Stomach (tissue), 9 donors: ENCODE data around the gene SPAAR. TPM values are rescaled to one million over a fixed set of nuclear protein-coding genes. Genes with fewer than 3 reads are reported as not detected.

Experiments
- DNase-seq, 2 donors: peaks; one replicate each; pipeline versions ENCODE4 v3.0.0 to v3.0.0-alpha.2; 2013 to 2019
- H3K27ac ChIP-seq, 5 donors: fragments of 200-600 bp in 4 of 5; sonication (generic) in 4 of 5; one replicate each; pipeline ENCODE4 v1.5.1; 2013 to 2019; ENCODE audit warnings: mild to moderate bottlenecking in 1 of 5, moderate library complexity in 1 of 5
- H3K27me3 ChIP-seq, 3 donors: fragments of 200-600 bp; sonication (generic); one replicate each; pipeline ENCODE4 v1.5.1; 2017 to 2019; ENCODE audit warnings: mixed run types in 1 of 3
- H3K36me3 ChIP-seq, 4 donors: fragments of 200-600 bp; sonication (generic); 1 replicate in 3 of 4; 2 replicates in 1 of 4; pipeline ENCODE4 v1.5.1; 2016 to 2019
- H3K4me1 ChIP-seq, 4 donors: fragments of 200-600 bp; sonication (generic); one replicate each; pipeline ENCODE4 v1.5.1; 2016 to 2019
- H3K4me3 ChIP-seq, 4 donors: fragments of 200-600 bp; sonication (generic) in 3 of 4; one replicate each; pipeline ENCODE4 v1.5.1; 2016 to 2019; ENCODE audit warnings: mild to moderate bottlenecking in 1 of 4
- H3K9me3 ChIP-seq, 4 donors: fragments of 200-600 bp; sonication (generic); one replicate each; pipeline ENCODE4 v1.5.1; 2016 to 2019
- CTCF ChIP-seq, 7 experiments: fragments of 450-650 bp in 4 of 7; fragments of 200-600 bp in 3 of 7; sonication (generic) in 3 of 7; IDR thresholded peaks; one replicate each; pipeline ENCODE4 v1.5.1; 2016 to 2019; ENCODE audit warnings: antibody characterized with exemption in 7 of 7, control low read depth in 2 of 7, mild to moderate bottlenecking in 1 of 7
- EP300 ChIP-seq: sonication (generic); formaldehyde crosslinking; IDR thresholded peaks from one replicate; pipeline ENCODE4 v1.6.1; 2017; ENCODE audit warnings: antibody characterized with exemption
- POLR2A ChIP-seq, 4 donors: fragments of 450-650 bp; IDR thresholded peaks; one replicate each; pipeline ENCODE4 v1.6.1; 2016; ENCODE audit warnings: antibody characterized with exemption in 4 of 4, control low read depth in 2 of 4, mild to moderate bottlenecking in 1 of 4, moderate library complexity in 1 of 4
- POLR2AphosphoS5 ChIP-seq, 3 donors: sonication (generic); formaldehyde crosslinking; IDR thresholded peaks; one replicate each; pipeline ENCODE4 v1.6.1; 2016; ENCODE audit warnings: antibody characterized with exemption in 3 of 3
- WGBS, 5 donors: extraction: QIAGEN DNeasy Blood & Tissue Kit in 3 of 5; methylation state at CpG; one replicate each; pipeline versions ENCODE4 v1.1.5 to v1.1.7; 2013 to 2018; 5-methylcytosine and 5-hydroxymethylcytosine counted together
- intact Hi-C: fragments of 100-400 bp; cut with DNase I; formaldehyde crosslinking; loops from one replicate; pipeline ENCODE4 v1.15.1; 2023; ENCODE audit warnings: low total_unique reads
- polyA plus RNA-seq, 3 donors: library from polyadenylated mRNA; stranded (reverse); fragments of 200-250 nt; gene quantifications; one replicate each; pipeline ENCODE4 v1.2.3, GENCODE V29; 2013
- total RNA-seq, 5 donors: library from RNA; depleted of rRNA; stranded (reverse); fragments of >200 nt; gene quantifications; one replicate each; pipeline versions ENCODE4 v1.1.0 to v1.2.3, GENCODE V29; 2014 to 2016
- donor health status: healthy with polysubstance abuse.
- donor health status: Bipolar disorder and iron deficiency.
- donor health status: healthy.

SPAAR gene
- total and polyA plus RNA-seq, 8 donors, result 0.30 to 2.4 (median 0.92) TPM; not detected in 3

GRCh38 chr9:35960039-35960655 is 50.9 kb downstream of the SPAAR start:
- Histone ChIP-seq H3K4me3 (no peak overlapping the region), H3K36me3 (no peaks in the 10 kb centered on the region), H3K9me3 (no peaks in the 10 kb centered on the region), H3K4me1 (peaks cover 0 to 11% (median 8%) of the 10 kb centered on the region in 4 donors), H3K27ac (no peak overlapping the region), H3K27me3 (peaks cover 0 to 15% (median 0%) of the 10 kb centered on the region in 3 donors)
- TF ChIP-seq EP300 (no peak), POLR2AphosphoS5 (IDR thresholded peaks at IDR 0.05) (no peak), CTCF (IDR thresholded peaks at IDR 0.05) (no peak), POLR2A (IDR thresholded peaks at IDR 0.05) (no peak)
- 26 to 44% (median 29%) methylated on average over 3 of the region's 3 CpGs for WGBS, 5 donors
- intact Hi-C loops, result no loop called here
- peak in 1 of 2 donors; percentile 66 for DNase-seq

Other genes with a start within 250 kb of the SPAAR start
- 10 to 100 TPM in 3 of 5 donors, 1 to 10 TPM in 2; 1.8 to 58.3 (median 11.6) TPM for gene ARHGEF39, start 244.3 kb upstream of the SPAAR start, total RNA-seq
- 1 to 10 TPM; 2.8 to 4.3 (median 3.2) TPM for gene ARHGEF39, start 244.3 kb upstream of the SPAAR start, polyA plus RNA-seq
- 100 to 1,000 TPM in 3 of 5 donors, 10 to 100 TPM in 1, 1 to 10 TPM in 1; 1.2 to 670 (median 161) TPM for gene CA9, start 235.6 kb upstream of the SPAAR start, total RNA-seq
- gene CA9, start 235.6 kb upstream of the SPAAR start, polyA plus RNA-seq, result 100 to 1,000 TPM; 115 to 653 (median 541) TPM
- gene TPM2, start 219.6 kb upstream of the SPAAR start, total RNA-seq, result 1,000 to 10,000 TPM in 3 of 5 donors, 100 to 1,000 TPM in 2; 537 to 3,642 (median 1,228) TPM
- 1,000 to 10,000 TPM in 1 of 3 donors, 100 to 1,000 TPM in 2; 460 to 2,257 (median 672) TPM for gene TPM2, start 219.6 kb upstream of the SPAAR start, polyA plus RNA-seq
- 100 to 1,000 TPM; 169 to 399 (median 223) TPM for gene TLN1, start 177.3 kb upstream of the SPAAR start, total RNA-seq
- 100 to 1,000 TPM in 1 of 3 donors, 10 to 100 TPM in 2; 53.2 to 141 (median 70.2) TPM for gene TLN1, start 177.3 kb upstream of the SPAAR start, polyA plus RNA-seq
- gene CREB3, start 176.8 kb upstream of the SPAAR start, total RNA-seq, result 10 to 100 TPM; 33.2 to 84.0 (median 79.1) TPM
- gene CREB3, start 176.8 kb upstream of the SPAAR start, polyA plus RNA-seq, result 10 to 100 TPM; 29.4 to 40.5 (median 37.9) TPM
- gene GBA2, start 160.3 kb upstream of the SPAAR start, total RNA-seq, result 100 to 1,000 TPM in 3 of 5 donors, 10 to 100 TPM in 2; 29.8 to 210 (median 145) TPM
- 10 to 100 TPM; 26.5 to 38.9 (median 32.5) TPM for gene GBA2, start 160.3 kb upstream of the SPAAR start, polyA plus RNA-seq
- 10 to 100 TPM in 4 of 5 donors, 1 to 10 TPM in 1; 7.0 to 21.2 (median 14.7) TPM for gene RGP1, start 160.2 kb upstream of the SPAAR start, total RNA-seq
- 10 to 100 TPM in 1 of 3 donors, 1 to 10 TPM in 2; 3.8 to 12.8 (median 7.2) TPM for gene RGP1, start 160.2 kb upstream of the SPAAR start, polyA plus RNA-seq
- gene MSMP, start 155.2 kb upstream of the SPAAR start, total RNA-seq, result not detected
- under 1 TPM in 1 of 3 donors, not detected in 2; 0.35 TPM for gene MSMP, start 155.2 kb upstream of the SPAAR start, polyA plus RNA-seq
- 10 to 100 TPM in 3 of 5 donors, 1 to 10 TPM in 2; 3.1 to 75.5 (median 14.5) TPM for gene NPR2, start 117.9 kb upstream of the SPAAR start, total RNA-seq
- gene NPR2, start 117.9 kb upstream of the SPAAR start, polyA plus RNA-seq, result 10 to 100 TPM in 1 of 3 donors, 1 to 10 TPM in 2; 4.0 to 11.4 (median 7.0) TPM
- 1 to 10 TPM in 2 of 5 donors, not detected in 3; 1.7 to 2.7 TPM for gene SPAG8, start 97.2 kb upstream of the SPAAR start, total RNA-seq
- gene SPAG8, start 97.2 kb upstream of the SPAAR start, polyA plus RNA-seq, result 1 to 10 TPM in 1 of 3 donors, under 1 TPM in 2; 0.19 to 4.1 (median 0.98) TPM
- 10 to 100 TPM in 4 of 5 donors, 1 to 10 TPM in 1; 8.4 to 22.7 (median 17.9) TPM for gene HINT2, start 94.4 kb upstream of the SPAAR start, total RNA-seq
- gene HINT2, start 94.4 kb upstream of the SPAAR start, polyA plus RNA-seq, result 100 to 1,000 TPM in 2 of 3 donors, 10 to 100 TPM in 1; 98.1 to 131 (median 118) TPM
- not detected for gene FAM221B, start 80.8 kb upstream of the SPAAR start, total RNA-seq
- under 1 TPM in 1 of 3 donors, not detected in 2; 0.10 TPM for gene FAM221B, start 80.8 kb upstream of the SPAAR start, polyA plus RNA-seq
- 10 to 100 TPM in 3 of 5 donors, 1 to 10 TPM in 2; 4.6 to 81.4 (median 11.6) TPM for gene TMEM8B, start 80.3 kb upstream of the SPAAR start, total RNA-seq
- 1 to 10 TPM; 7.0 to 9.2 (median 7.0) TPM for gene TMEM8B, start 80.3 kb upstream of the SPAAR start, polyA plus RNA-seq
- gene OR13J1, start 39.1 kb upstream of the SPAAR start, total RNA-seq, result not detected
- gene OR13J1, start 39.1 kb upstream of the SPAAR start, polyA plus RNA-seq, result not detected
- 10 to 100 TPM in 1 of 5 donors, 1 to 10 TPM in 2, under 1 TPM in 1, not detected in 1; 0.92 to 28.7 (median 7.7) TPM for gene HRCT1, start 3.3 kb upstream of the SPAAR start, total RNA-seq
- gene HRCT1, start 3.3 kb upstream of the SPAAR start, polyA plus RNA-seq, result 1 to 10 TPM in 1 of 3 donors, under 1 TPM in 1, not detected in 1; 0.50 to 4.3 TPM
- not detected for gene OR2S2, start 48.7 kb downstream of the SPAAR start, total RNA-seq
- not detected for gene OR2S2, start 48.7 kb downstream of the SPAAR start, polyA plus RNA-seq
- gene RECK, start 127.4 kb downstream of the SPAAR start, total RNA-seq, result 10 to 100 TPM in 3 of 5 donors, 1 to 10 TPM in 2; 4.3 to 19.3 (median 13.3) TPM
- 1 to 10 TPM; 2.3 to 4.7 (median 2.3) TPM for gene RECK, start 127.4 kb downstream of the SPAAR start, polyA plus RNA-seq
- gene GLIPR2, start 227.2 kb downstream of the SPAAR start, total RNA-seq, result 10 to 100 TPM in 4 of 5 donors, 1 to 10 TPM in 1; 3.5 to 40.6 (median 33.5) TPM
- 10 to 100 TPM; 22.0 to 37.9 (median 32.1) TPM for gene GLIPR2, start 227.2 kb downstream of the SPAAR start, polyA plus RNA-seq